ENCODE measurements around the gene MGAT3.

DNA sequence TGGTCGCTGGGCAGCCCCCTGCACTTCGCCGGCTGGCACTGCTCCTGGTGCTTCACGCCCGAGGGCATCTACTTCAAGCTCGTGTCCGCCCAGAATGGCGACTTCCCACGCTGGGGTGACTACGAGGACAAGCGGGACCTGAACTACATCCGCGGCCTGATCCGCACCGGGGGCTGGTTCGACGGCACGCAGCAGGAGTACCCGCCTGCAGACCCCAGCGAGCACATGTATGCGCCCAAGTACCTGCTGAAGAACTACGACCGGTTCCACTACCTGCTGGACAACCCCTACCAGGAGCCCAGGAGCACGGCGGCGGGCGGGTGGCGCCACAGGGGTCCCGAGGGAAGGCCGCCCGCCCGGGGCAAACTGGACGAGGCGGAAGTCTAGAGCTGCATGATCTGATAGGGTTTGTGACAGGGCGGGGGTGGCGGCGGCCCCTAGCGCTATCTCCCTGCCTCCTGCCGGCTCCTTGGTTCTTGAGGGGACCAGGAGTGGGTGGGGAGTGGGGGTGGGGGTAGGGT lies 31.8 kb downstream of the MGAT3 start:
- TF ChIP-seq, protein P1, sequence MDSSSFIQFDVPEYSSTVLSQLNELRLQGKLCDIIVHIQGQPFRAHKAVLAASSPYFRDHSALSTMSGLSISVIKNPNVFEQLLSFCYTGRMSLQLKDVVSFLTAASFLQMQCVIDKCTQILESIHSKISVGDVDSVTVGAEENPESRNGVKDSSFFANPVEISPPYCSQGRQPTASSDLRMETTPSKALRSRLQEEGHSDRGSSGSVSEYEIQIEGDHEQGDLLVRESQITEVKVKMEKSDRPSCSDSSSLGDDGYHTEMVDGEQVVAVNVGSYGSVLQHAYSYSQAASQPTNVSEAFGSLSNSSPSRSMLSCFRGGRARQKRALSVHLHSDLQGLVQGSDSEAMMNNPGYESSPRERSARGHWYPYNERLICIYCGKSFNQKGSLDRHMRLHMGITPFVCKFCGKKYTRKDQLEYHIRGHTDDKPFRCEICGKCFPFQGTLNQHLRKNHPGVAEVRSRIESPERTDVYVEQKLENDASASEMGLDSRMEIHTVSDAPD (CRISPR knock-in tag; IDR thresholded peaks at IDR 0.05): no peak
- TF ChIP-seq, protein P2, sequence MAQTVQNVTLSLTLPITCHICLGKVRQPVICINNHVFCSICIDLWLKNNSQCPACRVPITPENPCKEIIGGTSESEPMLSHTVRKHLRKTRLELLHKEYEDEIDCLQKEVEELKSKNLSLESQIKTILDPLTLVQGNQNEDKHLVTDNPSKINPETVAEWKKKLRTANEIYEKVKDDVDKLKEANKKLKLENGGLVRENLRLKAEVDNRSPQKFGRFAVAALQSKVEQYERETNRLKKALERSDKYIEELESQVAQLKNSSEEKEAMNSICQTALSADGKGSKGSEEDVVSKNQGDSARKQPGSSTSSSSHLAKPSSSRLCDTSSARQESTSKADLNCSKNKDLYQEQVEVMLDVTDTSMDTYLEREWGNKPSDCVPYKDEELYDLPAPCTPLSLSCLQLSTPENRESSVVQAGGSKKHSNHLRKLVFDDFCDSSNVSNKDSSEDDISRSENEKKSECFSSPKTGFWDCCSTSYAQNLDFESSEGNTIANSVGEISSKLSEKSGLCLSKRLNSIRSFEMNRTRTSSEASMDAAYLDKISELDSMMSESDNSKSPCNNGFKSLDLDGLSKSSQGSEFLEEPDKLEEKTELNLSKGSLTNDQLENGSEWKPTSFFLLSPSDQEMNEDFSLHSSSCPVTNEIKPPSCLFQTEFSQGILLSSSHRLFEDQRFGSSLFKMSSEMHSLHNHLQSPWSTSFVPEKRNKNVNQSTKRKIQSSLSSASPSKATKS (CRISPR knock-in tag; IDR thresholded peaks at IDR 0.05): no peak
- no peak for TF ChIP-seq TOE1 (CRISPR knock-in tag; IDR thresholded peaks at IDR 0.05)
- TF ChIP-seq, protein P3, sequence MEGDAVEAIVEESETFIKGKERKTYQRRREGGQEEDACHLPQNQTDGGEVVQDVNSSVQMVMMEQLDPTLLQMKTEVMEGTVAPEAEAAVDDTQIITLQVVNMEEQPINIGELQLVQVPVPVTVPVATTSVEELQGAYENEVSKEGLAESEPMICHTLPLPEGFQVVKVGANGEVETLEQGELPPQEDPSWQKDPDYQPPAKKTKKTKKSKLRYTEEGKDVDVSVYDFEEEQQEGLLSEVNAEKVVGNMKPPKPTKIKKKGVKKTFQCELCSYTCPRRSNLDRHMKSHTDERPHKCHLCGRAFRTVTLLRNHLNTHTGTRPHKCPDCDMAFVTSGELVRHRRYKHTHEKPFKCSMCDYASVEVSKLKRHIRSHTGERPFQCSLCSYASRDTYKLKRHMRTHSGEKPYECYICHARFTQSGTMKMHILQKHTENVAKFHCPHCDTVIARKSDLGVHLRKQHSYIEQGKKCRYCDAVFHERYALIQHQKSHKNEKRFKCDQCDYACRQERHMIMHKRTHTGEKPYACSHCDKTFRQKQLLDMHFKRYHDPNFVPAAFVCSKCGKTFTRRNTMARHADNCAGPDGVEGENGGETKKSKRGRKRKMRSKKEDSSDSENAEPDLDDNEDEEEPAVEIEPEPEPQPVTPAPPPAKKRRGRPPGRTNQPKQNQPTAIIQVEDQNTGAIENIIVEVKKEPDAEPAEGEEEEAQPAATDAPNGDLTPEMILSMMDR (CRISPR knock-in tag; IDR thresholded peaks at IDR 0.05): no peak
- no peak for TF ChIP-seq SP2 (CRISPR knock-in tag; IDR thresholded peaks at IDR 0.05)
